Activated CD4-positive, CD25-positive, alpha-beta regulatory T cell treated with anti-CD3 and anti-CD28 coated beads, Interleukin-2, amount 50 U/mL, for 24 hours (primary cell): ENCODE measurements around the gene SCGB1C2.
"Not testable (repeated sequence)": the region's sequence is repeated elsewhere in the genome, so short reads cannot be mapped to it uniquely, and the experiment has no call there.

Experiments
- ATAC-seq, 2 donors: fragments of 150-1000 bp; cut with Tn5 transposase; one replicate each; pipeline ENCODE4 v1.10.0; 2021; ENCODE audit warnings: mild to moderate bottlenecking in 1 of 2, moderate library complexity in 1 of 2

SCGB1C2 gene

GRCh38 chr17:149231-149630 lies 11.9 kb downstream of the SCGB1C2 start:
- ATAC-seq = no peak

- ATAC-seq = no peak
Measured at GRCh38 chr17:149897-150584, 12.7 kb downstream of the SCGB1C2 start.

GRCh38 chr17:151004-151403 lies 13.6 kb downstream of the SCGB1C2 start:
- ATAC-seq = no peak

GRCh38 chr17:151886-152859 lies 14.8 kb downstream of the SCGB1C2 start:
- ATAC-seq = no peak

GRCh38 chr17:152860-153420 lies 15.6 kb downstream of the SCGB1C2 start:
- no peak for ATAC-seq

GRCh38 chr17:153851-154250 lies 16.5 kb downstream of the SCGB1C2 start:
- ATAC-seq = no peak

GRCh38 chr17:155576-155975 lies 18.2 kb downstream of the SCGB1C2 start:
- no peak for ATAC-seq

GRCh38 chr17:156094-156621 lies 18.8 kb downstream of the SCGB1C2 start:
- ATAC-seq = no peak

- no peak for ATAC-seq
Measured at GRCh38 chr17:156946-157345, 19.6 kb downstream of the SCGB1C2 start.

- ATAC-seq = no peak
Measured at GRCh38 chr17:157901-158300, 20.5 kb downstream of the SCGB1C2 start.

- ATAC-seq = no peak
Measured at GRCh38 chr17:158379-158778, 21.0 kb downstream of the SCGB1C2 start.

- ATAC-seq = no peak
Measured at GRCh38 chr17:159609-160008, 22.2 kb downstream of the SCGB1C2 start.

GRCh38 chr17:160336-160735 lies 23.0 kb downstream of the SCGB1C2 start:
- ATAC-seq = no peak

GRCh38 chr17:161481-161880 lies 24.1 kb downstream of the SCGB1C2 start:
- ATAC-seq = no peak

GRCh38 chr17:162689-163088 lies 25.3 kb downstream of the SCGB1C2 start:
- ATAC-seq = no peak

GRCh38 chr17:163514-164098 lies 26.2 kb downstream of the SCGB1C2 start:
- no peak for ATAC-seq

- no peak for ATAC-seq
Measured at GRCh38 chr17:164303-165235, 27.2 kb downstream of the SCGB1C2 start.

- no peak for ATAC-seq
Measured at GRCh38 chr17:165939-166338, 28.6 kb downstream of the SCGB1C2 start.

GRCh38 chr17:168614-169013 lies 31.2 kb downstream of the SCGB1C2 start:
- not testable (repeated sequence) for ATAC-seq

GRCh38 chr17:170130-170670 lies 32.8 kb downstream of the SCGB1C2 start:
- no peak for ATAC-seq

- no peak for ATAC-seq
Measured at GRCh38 chr17:171871-172270, 34.5 kb downstream of the SCGB1C2 start.
